GDM1 (cell line): ENCODE data around the gene DUSP28.

Experiments
- DNase-seq: peaks from one replicate; lab custom pipeline; 2025; lab: John Stamatoyannopoulos, UW

Gene DUSP28

DNA sequence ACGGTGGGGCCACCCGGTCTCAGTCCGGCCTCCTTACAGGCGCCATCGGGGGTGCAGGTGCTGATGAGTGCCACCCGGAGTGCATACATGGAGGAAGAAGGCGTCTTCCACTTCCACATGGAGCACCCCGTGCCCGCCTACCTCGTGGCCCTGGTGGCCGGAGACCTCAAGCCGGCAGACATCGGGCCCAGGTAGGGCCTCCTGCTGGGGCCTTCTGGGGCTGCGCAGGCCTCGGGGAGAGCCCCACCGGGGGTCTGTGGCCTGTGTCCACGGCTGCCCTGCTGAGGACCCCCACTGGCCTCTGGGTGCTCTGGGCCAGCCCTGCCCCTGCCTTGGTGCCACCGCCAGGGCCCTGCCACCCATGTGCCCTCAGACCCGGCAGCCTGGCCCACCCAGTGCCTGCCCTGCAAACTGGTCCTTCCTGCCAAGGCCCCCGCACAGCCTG, 12.9 kb downstream of the DUSP28 start:
- no peak for DNase-seq

DNA sequence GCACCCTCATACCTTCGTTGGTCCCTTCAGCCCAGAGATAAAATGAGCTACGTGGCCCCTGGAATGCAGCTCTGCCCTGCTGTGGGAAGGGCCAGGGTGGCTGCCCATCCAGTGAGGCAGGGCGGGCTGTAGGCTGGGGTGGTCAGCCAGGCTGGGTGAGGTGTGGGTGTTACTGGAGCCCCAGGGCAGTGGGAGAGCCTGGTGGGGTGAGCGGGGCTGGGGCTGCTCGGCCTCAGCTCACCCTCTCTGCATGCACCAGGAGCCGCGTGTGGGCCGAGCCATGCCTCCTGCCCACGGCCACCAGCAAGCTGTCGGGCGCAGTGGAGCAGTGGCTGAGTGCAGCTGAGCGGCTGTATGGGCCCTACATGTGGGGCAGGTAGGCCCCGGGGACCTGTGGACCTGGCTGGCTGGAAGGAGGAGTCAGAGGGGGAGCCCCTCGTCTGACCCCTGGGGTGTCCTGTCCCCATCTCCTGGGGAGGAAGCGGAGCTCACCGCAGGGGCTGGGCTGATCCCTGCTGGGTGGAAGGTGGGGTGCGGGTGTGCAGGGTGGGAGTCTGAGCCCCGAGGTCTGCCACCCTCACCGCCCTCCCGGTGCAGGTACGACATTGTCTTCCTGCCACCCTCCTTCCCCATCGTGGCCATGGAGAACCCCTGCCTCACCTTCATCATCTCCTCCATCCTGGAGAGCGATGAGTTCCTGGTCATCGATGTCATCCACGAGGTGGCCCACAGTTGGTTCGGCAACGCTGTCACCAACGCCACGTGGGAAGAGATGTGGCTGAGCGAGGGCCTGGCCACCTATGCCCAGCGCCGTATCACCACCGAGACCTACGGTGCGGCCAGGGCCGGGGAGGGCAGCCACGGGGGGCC, 13.6 kb downstream of the DUSP28 start:
- DNase-seq: no peak

GRCh38 chr2:240574386-240575100, 14.4 kb downstream of the DUSP28 start:
- DNase-seq: no peak

DNA sequence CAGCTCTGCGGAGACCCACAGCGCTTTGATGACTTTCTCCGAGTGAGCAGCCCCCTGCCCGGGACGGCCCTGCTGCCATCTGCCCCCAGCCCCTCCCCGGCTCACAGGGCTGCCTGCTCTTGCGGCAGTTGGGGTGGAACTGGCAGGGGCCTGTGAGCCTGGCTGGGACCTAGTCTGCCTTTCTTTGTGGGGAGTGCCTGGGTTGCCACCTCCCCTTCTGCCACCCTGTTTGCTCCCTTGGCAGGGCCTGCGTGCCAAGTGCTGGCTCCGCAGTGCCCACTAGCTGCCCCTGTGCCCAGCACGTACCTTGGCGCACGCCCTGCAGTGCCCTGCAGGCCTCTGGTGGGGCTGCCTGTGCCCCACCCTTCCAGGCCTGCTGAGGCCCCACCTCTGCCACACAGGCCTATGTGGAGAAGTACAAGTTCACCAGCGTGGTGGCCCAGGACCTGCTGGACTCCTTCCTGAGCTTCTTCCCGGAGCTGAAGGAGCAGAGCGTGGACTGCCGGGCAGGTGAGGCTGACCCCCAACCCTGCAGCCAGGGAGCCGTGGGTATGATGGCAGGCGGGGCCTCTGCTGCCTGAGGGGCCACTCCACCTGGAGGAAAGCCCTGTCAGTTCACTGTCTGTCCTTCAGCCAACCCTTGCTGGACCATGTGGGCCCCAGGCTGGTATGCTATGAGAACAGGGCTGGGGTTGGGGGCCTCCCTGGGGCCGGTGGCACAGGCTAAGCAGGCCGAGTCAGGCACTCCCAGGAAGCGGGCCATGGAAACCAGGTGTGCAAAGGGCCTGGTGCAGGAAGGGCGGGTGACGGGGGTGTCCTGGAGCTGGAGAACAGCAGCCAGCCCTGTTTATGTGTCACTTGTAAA, 15.2 kb downstream of the DUSP28 start:
- DNase-seq: no peak

DNA sequence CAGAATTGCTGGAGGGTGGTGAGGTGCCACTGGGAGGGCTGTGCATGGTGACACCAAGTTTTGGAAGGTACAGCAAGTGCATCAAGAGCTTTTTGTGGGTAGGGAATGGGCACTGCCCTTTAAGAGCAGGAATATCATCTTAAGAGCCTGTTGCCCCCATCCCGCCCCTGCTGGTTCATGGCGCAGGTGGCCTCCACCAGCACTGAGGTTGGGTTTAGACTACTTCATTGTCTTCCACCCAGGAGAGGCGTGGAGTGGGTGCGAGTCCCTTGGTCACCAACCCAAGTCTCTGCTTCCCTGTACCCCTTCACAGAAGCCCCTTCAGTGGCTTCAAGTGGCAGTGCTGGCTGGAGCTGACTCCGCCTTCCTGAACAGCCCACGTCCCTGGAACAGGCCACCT, 15.9 kb downstream of the DUSP28 start:
- no peak for DNase-seq

DNA sequence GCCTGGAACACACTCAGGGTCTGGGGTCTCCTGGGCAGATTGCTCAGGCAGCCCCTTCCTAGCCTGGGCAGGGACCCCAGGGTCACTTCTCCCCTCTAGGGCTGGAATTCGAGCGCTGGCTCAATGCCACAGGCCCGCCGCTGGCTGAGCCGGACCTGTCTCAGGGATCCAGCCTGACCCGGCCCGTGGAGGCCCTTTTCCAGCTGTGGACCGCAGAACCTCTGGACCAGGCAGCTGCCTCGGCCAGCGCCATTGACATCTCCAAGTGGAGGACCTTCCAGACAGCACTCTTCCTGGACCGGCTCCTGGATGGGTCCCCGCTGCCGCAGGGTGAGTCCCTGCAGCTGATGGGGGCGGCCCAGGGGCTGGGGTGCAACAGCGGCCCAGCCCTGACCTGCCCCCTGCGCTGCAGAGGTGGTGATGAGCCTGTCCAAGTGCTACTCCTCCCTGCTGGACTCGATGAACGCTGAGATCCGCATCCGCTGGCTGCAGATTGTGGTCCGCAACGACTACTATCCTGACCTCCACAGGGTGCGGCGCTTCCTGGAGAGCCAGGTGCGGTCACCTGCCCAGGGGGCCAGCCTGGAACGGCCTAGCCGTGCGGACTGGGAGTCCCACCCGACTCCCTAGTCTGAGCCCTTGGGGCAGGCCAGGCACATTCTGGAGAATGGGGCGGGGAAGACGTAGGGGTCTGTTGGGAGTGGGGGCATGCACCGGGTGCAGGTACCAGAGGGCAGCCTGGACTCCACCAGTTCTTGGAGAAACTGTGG, 16.5 kb downstream of the DUSP28 start:
- DNase-seq: no peak

GRCh38 chr2:240577281-240578109, 17.3 kb downstream of the DUSP28 start:
- no peak for DNase-seq

- DNase-seq: no peak
These were observed 17.9 kb downstream of the DUSP28 start for GRCh38 chr2:240578110-240578450.

DNA sequence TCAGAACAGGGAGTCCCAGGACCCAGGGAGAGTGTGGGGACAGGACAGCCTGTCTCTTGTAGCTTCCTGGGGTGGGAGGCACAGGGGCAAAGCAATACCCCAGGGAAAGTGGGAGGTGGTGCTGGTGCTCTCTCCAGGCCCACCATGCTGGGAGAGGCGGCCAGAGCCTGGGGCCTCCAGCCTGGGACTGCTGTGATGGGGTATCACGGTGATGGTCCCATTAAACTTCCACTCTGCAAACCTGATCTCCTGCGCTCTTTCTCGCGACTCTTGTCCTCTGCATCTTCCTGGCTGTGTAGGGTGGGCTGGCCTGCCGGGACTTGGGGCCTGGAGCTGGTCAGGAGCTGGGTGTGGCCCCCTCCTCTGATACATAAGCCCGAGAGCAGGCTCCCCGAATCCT, 18.3 kb downstream of the DUSP28 start:
- no peak for DNase-seq

- DNase-seq: no peak
These were observed 19.1 kb downstream of the DUSP28 start for GRCh38 chr2:240579071-240579762.

GRCh38 chr2:240579771-240580614, 19.8 kb downstream of the DUSP28 start:
- DNase-seq: no peak

- no peak for DNase-seq
These were observed 21.7 kb downstream of the DUSP28 start for GRCh38 chr2:240581811-240582210.

DNA sequence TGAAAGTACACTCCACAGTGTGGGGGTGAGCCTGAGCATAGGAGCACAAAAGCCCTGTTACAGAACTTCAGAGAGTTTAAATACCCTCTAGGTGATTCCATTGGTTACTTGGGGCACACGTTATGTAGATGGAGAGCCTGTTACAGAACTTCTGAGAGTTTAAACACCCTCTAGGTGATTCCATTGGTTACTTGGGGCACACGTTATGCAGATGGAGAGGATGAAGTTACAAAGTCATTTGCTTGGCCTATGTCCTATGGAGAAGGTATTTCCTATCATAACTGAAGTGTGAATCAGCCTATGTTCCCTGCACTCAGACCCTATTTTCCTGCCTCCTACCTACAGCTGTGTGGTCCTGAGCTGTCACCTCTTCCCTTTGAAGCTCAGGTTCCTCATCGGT, 22.6 kb downstream of the DUSP28 start:
- no peak for DNase-seq

- no peak for DNase-seq
These were observed 23.6 kb downstream of the DUSP28 start for GRCh38 chr2:240583774-240584173.

DNA sequence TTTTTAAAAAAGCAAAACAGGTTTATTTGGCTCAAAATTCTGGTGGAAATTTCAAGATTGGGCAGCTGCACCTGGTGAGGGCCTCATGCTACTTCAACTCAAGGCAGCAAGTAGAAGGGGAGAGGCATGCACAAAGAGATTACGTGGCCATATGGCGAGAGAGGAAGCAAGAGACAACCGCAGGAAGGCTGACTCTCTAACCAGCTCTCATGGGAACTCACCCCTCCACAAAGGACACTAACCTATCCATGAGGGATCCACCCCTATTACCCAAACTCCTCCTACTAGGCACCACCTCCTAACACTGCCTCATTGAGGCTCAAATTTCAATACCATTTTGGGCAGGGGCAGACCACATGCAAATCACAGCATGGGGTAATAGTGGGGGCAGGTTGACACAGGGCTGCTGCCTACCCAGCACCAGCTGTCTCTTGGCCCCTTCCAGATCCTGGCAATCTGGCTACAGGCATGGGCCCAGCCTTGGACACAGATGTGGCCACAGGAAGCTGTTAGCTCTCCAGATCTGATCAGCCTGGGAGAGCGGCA, 24.4 kb downstream of the DUSP28 start:
- DNase-seq: peak; percentile 77

GRCh38 chr2:240585101-240585500, 24.9 kb downstream of the DUSP28 start:
- DNase-seq: no peak

DNA sequence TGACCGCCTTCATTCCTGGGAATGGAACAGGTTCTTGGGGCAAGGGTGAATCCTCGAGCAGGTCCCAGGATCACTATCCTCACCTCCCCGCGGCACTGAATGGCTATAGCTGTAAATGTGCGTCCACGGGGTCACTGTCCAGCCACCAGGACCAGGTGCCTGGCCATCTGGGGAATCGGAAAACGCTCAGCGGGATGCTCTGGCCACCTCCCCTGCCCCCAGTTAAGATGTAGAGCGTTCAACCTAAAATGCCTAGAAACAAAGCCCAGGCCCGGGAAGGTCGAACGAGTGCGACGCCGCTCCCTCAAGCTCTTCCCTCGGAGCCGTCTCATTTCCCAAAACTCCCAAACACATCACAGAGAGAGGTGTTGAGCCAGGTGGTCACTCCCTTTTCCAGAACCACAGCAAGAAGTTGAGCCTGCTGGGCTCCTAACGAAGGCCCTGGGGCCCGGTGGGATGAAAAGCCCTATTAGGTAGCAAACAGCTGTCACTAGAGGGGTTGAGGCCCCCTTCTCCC, 25.6 kb downstream of the DUSP28 start:
- no peak for DNase-seq

- peak; percentile 89 for DNase-seq
These were observed 26.2 kb downstream of the DUSP28 start, which contains the start of gene CAPN10 for GRCh38 chr2:240586198-240586918. Gene CAPN10, plus strand, starts transcription at chr2:240586734. Its CDS starts 178 bp downstream, at chr2:240586912.
